DMS153 (cell line): Measurements from ENCODE around the gene HSH2D.
A peak's percentile ranks its signal among the peaks of the same experiment; 100 is the strongest.
"Not testable (repeated sequence)": the region's sequence is repeated elsewhere in the genome, so short reads cannot be mapped to it uniquely, and the experiment has no call there.

ENCODE experiments used
- DNase-seq: peaks from one replicate; lab custom pipeline; 2025; lab: John Stamatoyannopoulos, UW

HSH2D gene, protein sequence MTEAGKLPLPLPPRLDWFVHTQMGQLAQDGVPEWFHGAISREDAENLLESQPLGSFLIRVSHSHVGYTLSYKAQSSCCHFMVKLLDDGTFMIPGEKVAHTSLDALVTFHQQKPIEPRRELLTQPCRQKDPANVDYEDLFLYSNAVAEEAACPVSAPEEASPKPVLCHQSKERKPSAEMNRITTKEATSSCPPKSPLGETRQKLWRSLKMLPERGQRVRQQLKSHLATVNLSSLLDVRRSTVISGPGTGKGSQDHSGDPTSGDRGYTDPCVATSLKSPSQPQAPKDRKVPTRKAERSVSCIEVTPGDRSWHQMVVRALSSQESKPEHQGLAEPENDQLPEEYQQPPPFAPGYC

DNA sequence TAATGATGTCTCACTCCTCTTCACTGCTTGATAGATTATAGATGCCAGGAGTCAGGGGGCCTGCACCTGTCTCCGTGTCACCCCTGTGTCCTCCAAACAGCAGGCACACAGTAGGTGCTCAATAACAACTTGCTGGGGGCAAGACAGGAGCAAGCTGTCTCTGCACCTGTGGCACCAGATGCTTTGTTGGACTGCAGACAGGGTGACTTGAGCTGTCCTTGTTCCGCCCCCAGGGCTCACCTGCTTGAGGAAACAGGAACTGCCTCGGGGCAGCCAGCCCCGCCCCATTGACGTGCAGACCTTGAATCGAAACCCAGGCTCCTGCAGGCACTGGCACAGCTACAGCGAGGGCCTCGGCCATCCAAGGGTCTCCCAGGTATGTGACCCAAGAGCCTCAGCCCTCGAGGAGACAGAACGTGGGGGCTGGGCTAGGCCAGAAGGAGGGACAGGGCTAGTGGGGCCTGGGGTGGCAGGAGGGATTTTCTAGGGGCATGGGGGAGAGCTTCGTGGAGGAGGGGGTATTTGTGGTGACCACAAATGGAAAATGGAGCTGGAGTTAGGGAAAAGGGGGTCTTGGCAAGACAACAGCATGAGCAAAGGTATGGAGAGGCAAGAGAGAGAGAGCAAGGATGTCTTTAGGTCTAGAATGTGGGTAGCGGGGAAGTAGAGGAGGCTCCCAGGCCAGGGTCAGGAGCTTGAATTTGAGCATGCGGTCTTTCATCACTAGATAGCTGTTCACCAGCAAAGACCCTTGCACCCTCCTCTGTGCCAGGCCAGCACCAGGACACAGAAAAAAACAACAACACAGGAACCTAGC lies at the start of gene HSH2D:
HSH2D (plus strand) TSS at position 287 of the 817 bp plus-strand sequence. CDS start 5,066 bp downstream, outside the sequence.
- peak; percentile 86 for DNase-seq

DNA sequence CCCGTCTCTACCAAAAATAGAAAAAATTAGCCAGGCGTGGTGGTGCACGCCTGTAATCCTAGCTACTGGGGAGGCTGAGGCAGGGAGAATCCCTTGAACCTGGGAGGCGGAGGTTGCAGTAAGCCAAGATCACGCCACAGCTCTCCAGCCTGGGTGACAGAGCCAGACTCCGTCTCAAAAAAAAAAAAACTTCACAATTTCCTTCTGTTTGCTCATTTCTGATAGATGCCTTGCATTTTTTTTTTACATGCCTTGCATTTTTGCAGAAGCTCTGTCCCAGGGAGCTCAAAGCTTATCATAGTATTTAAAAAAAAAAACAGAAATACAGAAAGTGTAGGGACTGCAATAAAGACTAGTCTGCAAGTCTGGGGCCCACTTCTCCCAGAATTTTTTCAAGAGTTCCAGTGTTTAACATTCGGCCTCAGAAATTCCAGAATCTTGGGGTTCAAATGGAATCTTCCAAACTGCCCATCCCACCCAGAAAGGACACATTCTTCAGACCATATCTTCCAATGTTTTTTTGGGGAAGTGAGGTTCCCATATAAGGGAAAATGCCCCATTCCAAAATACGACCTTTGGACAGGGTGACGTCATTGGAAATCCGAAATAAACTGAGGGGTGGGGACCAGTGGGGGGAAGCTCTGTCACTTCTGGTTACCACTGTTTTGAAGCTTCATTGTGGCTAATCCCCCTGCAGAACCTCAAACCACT lies 49.0 kb upstream of the HSH2D start:
- DNase-seq, result no peak

DNA sequence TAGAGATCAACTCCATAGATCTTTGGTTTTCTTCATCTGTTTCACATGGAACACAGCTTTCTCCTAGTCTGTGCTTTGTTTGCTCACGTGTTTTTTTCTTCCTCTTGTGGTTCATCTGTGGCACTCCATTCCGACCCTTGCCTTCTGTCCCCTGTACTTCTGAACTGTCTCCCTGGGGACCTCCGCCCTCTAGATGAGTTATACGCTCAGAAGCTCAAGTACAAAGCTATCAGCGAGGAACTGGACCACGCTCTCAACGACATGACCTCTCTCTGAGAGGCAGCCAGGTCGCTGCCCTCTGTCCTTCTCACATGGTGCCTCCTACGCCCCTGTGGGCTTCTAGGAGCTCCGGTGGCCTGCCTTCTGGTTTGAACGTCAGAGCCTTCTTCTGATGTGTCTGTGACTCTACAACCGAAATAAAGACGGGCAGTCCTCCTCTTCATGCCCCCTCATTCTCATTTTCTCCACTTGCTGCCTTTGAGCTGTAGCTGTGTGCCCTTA lies 48.4 kb upstream of the HSH2D start:
- DNase-seq, result no peak

DNA sequence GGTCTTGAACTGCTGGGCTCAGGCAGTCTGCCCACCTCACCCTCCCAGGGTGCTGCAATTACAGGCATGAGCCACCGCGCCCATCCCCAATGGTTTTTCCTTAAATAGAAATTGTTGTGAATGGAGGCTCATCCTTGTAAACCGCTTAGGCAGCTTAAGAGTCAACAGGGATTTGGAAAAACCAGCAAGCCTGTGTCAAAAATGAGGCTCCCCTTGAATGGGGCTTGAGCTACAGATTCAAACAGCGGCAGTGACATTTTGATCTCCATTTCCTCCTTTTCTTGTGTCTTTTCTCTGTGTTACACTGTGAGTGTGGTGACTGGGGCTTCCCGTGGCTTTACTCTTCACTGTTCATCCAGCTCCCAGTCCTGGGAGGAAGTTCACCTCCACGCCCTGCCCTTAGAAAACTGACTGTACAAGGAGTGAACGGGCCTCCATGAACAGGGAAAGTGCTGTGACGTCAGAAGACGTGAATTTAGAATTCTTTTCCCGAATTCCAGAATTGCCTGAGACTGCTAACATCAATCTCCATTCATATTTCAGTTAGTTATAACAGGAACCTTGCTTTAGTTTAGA lies 47.1 kb upstream of the HSH2D start:
- no peak for DNase-seq

DNA sequence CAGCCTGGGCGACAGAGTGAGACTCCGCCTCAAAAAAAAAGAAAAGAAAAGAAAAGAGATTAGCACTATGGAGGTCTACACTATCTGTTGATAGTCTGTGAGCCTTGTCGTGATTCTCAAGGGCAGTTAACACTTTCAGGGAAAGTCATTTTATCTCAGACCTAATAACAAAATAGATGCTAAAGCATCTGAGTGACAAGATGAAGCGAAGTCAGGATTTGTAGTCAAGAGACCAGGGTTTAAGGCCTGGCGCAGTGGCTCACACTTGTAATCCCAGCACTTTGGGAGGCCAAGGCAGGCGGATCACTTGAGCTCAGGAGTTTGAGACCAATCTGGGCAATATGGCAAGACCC lies 45.1 kb upstream of the HSH2D start:
- DNase-seq, result no peak

DNA sequence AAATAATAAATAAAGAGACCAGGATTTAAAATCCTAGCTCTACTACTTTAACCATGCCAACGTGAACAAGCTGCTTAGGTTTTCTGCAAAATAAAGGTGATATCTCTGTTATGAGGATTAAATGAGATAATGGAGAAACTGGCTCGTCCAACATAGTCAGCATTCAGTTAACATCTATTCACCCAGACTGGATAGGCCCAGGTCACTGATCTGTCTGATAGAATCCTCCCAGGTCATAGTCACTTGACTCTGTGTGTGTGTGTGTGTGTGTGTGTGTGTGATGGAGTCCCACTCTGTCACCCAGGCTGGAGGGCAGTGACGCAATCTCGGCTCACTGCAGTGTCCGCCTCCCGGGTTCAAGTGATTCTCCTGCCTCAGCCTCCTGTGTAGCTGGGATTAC lies 44.7 kb upstream of the HSH2D start:
- no peak for DNase-seq

DNA sequence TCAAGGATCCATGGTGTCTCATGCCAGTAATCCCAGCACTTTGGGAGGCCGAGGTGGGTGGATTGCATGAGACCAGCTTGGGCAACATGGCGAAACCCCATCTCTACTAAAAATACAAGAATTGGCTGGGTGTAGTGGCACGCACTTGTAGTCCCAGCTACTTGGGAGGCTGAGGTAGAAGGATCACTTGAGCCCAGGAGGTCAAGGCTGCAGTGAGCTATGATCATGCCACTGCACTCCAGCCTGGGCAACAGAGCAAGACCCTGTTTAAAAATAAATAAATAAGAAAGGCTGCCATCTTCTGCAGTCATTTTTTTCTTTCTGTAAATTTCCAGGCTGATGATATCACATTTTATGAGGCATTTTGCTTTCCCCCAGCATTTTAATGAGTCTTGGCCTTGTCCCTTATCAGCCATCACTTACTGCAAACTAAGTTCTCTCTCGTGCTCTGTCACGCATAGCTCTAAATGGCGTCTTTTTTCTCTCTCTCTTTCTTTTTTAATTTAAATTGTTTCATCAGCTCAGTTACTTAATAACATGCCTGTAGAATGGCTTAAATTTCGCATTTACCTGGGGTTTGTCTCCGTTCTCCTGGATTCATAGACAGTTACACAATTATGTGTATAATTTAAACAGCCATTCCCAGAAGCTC lies 44.0 kb upstream of the HSH2D start:
- DNase-seq, result not testable (repeated sequence)

DNA sequence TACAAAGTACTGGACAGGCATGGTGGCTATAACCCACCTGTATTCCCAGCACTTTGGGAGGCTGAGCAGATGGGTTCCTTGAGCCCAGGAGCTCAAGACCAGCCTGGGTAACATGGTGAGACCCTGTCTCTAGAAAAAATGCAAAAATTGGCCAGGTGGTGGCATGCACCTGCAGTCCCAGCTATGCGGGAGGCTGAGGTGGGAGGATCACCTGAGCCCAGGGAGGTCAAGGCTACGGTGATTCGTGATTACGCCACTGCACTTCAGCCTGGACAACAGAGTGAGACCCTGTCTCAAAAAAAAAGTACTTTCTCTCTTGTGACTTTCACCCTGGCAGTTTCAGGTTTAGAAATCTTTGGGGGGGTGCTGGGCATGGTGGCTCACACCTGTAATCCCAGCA lies 43.0 kb upstream of the HSH2D start:
- no peak for DNase-seq

DNA sequence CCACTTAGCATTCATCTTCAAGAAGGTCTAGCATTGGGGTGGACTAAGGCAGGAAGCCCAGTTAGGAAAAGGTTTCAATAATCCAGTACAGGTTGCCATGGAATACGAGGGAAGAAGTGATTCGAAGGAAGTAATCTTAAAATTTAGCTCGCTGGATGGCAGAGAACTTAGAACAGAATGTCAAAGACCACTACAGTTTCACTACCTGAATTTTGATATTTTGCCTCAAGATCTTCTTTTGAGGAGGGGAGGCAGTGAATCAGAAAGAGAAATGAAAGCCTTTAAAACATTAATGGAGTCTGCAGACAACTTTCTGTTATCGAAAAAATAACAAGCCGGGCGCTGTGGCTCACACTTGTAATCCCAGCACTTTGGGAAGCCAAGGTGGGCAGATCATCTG lies 38.8 kb upstream of the HSH2D start:
- no peak for DNase-seq

DNA sequence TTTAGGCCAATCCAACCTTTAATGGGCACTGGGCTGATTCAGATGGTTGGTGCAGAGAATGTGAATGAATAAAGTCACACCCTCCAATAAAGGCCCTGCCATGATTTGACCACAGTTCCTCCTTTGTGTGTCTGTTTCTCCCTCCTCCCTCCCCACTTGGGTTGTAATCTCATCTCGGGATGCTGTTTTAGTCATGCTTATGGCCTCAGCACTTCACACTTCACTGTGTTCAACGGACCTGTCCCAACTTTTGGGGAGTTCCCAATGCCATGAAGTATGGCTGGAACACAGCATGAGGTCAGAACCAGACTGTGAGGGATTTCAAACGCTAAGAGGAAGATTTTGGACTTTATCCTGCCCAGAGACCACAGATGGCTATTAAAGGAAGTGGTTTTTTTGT lies 37.4 kb upstream of the HSH2D start:
- no peak for DNase-seq

DNA sequence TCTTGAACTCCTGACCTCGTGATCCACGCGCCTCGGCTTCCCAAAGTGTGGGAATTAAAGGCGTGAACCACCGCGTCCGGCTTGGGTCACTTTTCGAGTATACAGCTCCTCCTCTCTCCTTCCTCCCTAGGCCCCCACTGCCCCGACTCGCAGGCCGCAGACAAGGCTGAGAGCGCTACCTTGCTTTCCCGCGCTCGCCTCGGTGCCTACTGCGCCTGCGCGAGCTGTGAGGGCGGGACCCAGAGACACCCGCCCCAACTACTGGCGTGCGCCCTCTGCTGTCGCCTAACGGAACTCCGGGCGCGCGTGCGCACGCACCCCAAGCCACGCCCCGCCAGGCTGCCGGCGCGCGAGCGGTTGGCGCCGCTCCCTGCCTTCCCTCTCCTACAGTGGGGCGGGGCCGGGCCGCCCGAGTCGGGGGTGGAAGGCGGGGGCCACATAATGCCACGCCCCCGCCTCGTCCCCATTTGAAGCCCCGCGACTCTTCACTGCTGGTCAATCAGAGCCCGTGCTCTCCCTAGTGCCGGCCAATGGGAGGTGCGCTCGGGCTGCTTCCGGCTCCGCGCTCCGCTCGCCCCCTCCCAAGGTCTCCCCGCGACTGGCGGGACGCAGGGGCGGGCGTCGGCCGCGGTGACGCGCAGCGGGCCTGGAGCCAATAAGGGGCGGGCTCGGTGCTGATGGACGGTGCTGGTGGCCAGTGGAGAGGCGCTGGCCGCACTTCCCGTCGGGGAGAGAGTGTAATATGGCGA lies 32.2 kb upstream of the HSH2D start, which contains the start of gene RAB8A:
RAB8A (plus strand) TSS at position 730 of the 749 bp plus-strand sequence; CDS start at position 743, 13 bp downstream.
- peak; percentile 98 for DNase-seq

DNA sequence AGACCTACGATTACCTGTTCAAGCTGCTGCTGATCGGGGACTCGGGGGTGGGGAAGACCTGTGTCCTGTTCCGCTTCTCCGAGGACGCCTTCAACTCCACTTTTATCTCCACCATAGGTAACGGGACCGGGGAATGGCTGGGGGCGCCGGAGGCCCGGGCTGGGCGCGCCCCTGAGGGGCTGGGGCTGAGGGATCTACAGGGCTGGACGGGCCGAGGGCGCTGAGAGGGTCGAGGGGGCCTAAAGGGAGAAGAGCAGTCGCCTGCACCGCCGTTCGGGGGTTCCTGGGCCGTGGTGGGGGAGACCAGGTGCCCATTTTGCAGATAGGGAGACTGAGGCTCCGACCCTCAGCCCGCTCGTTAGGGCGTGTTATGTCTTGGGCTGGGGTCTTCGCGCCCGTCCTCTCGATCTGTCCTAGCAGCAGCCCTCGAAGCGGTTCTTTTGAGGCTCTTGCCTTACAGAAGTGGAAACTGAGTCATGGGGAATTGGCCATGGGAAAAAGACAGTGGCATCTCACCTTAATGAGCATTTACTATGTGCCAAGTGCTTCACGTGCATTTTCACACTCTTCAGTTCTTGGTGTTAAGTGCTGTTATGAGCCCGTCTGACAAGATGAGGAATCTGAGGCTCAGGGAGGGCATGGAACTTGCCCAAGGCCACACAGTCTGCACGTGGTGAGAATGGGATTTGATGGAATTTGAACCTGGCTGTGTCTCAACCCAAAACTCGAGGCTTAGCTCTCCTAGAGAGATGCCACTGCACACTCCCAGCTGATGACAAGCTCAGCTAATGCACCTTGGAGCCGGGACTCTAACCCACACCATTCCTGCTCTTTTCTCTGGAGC lies 31.4 kb upstream of the HSH2D start:
- DNase-seq, result no peak

DNA sequence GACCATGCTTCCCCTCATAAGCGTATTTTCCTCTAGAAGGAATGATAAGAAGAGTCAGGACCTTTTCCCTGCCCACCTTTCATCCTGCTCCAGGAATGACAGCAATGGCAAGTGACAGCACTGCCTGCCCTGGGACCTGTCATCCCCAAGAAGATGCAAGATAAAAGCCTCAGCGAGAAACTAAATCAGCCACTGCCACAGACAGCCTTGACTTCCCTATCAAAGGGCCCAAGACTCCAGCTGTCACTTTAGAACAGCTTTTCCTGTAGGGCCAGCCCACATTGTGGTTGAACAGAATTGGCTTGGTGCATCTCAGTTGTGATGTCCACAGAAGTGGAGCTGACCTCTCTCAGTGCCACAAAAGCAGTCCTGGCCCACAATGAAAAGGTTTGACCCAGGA lies 30.7 kb upstream of the HSH2D start:
- no peak for DNase-seq

DNA sequence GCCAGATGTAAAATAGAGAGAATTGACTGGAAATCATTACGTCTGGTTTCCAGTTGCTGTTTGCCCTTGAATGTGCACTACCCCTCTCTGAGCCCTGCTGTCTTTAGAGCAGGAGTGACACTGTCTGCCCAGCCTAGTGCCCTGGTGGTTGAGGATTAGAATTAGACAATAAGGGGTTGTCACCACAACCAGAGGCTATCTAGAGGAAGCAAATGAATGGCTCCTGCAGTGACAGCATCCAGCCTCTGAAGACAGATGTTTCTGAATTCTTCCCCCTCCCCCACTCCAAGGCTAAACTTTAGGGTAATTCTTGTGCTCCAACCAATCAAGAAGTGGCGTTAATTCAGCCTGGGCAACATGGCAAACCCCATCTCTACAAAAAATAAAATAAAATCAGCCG lies 29.8 kb upstream of the HSH2D start:
- DNase-seq, result no peak

DNA sequence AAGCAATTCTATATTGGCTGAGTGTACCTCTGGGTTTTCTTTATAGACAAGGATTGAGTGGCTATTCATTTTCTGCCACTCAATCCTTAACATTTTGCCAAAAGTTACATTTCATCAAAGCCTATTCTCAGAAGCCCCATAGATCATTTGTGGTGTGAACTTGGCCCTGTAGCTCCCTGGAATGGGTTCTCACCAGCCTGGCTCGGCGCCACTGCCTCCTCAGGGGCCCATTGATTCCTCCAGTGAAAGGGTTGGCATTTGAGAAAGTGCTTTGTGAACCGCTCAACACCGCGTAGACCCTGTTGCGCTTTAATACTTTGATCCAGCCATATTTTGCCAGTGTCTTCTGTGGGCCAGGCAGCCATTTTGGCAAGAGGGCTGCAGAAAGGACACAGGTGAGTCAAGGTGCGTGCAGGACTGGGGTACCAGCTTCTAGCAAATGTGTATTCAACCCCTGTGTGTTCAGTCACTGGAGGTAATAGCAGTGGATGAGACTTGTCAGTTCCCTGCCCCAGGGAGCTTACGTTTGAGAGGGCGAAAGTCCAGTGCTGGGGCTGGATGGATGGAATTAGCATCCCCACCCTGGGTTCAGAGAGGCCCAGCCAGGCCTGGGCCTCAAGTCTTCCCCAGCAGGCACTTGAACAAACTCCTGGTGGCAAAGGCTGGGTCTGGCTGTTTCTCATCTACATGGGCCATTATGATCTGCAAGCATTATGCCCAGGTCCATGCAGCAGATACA lies 28.0 kb upstream of the HSH2D start:
- DNase-seq, result no peak

DNA sequence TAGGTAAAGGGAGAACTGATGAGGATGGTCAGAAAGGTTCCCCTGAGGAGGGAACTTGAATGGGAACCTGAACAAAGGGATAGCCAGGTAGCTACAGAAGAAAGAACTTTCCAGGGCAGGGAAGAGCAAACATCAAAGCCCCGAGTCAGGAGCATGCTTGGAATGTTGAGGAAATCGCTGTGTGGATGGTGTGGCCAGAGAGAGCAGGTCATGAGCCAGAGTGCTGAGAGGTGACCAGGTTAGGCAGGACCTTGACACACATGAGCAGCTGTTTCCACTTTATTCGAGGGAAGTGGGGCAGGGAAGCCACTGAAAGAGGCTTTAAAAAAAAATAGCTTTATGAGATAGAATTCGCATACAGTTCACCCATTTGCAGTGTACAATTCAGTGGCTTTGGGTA lies 27.4 kb upstream of the HSH2D start:
- no peak for DNase-seq

DNA sequence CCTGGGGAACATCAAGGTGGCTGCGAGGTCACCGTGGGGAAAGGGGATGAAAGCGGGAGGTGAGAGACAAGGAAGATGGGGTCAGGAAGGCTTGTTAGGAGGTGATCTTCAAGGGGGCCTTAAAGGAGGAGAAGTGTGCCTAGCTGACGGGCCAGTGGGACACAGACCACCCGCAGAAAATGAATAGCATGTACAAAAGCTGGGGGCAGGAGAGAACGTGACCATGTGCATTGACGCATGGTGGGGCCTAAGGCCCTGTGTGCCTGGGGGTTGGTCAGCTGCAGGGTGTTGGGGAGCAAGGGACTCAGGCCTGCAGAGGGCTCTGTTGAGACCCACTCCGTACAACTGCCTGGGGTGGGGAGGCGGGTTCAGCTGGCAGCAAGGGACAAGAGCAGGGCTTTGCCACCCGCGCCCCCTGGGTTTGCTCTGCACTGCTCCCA lies 25.9 kb upstream of the HSH2D start:
- no peak for DNase-seq

DNA sequence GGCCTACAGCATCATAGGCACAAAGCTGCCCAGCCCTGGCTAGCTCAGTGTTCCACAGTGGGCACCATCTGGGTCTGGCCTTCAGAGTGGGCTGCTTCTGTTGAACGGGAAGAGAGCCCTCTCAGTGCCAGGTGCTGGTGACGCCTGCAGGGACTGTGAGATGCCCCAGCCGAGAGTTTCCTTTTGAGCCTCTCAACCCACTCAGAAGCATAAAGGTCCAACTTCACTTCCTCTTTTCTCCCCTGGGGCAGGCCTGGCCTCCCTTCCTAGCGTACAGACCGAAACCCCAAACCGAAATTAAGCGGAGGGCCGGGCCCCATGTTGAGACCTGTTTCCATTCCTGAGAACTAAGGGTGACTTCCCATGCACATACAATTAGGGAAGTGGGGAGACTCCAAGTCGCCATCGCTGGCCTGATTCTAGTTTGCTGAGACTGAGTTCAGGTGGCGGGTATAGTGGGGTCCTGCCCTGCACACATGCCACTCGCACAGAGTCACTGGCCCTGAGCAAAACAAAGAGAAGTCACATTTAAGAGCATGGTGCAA lies 24.9 kb upstream of the HSH2D start:
- DNase-seq, result no peak
